Measurements from ENCODE around the gene GABRA4. TPM values are rescaled to one million over a fixed set of nuclear protein-coding genes. Genes with fewer than 3 reads are reported as not detected.
A peak's percentile ranks its signal among the peaks of the same experiment; 100 is the strongest.

The GABRA4 gene
- total RNA-seq, 2 experiments from 2014 or later, result not detected

- ChIA-PET POLR2A (interaction anchor here (1.0 kb wide), 1 partner anchor 36 kb away, joined by 3 read pairs; no protein-coding TSS in a partner anchor), CTCF (ENCODE audit: unreplicated experiment) (no interaction called here)
- no peak overlapping the region for H3K27ac ChIP-seq (ENCODE audit: low read depth, low read length, poor library complexity, severe bottlenecking)
- H4K20me1 ChIP-seq (ENCODE audit: insufficient read depth, low read length), result no peaks in the 10 kb centered on the region
- no peaks in the 10 kb centered on the region for H3K36me3 ChIP-seq (ENCODE audit: insufficient read depth, low read length)
- H3K4me1 ChIP-seq (ENCODE audit: insufficient read depth, low read length, poor library complexity, severe bottlenecking), result no peaks in the 10 kb centered on the region
- no peak for DNase-seq (ENCODE audit: low spot score)
- no peak overlapping the region for H2AFZ ChIP-seq (ENCODE audit: low read length)
- BruUV-seq (replicated peaks), result no TSS peak
- H3K9me2 ChIP-seq (ENCODE audit: insufficient read depth, low read length), result no peaks in the 10 kb centered on the region
- H3K4me2 ChIP-seq (ENCODE audit: low read length), result no peak overlapping the region
- TF ChIP-seq, protein P1, sequence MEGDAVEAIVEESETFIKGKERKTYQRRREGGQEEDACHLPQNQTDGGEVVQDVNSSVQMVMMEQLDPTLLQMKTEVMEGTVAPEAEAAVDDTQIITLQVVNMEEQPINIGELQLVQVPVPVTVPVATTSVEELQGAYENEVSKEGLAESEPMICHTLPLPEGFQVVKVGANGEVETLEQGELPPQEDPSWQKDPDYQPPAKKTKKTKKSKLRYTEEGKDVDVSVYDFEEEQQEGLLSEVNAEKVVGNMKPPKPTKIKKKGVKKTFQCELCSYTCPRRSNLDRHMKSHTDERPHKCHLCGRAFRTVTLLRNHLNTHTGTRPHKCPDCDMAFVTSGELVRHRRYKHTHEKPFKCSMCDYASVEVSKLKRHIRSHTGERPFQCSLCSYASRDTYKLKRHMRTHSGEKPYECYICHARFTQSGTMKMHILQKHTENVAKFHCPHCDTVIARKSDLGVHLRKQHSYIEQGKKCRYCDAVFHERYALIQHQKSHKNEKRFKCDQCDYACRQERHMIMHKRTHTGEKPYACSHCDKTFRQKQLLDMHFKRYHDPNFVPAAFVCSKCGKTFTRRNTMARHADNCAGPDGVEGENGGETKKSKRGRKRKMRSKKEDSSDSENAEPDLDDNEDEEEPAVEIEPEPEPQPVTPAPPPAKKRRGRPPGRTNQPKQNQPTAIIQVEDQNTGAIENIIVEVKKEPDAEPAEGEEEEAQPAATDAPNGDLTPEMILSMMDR (conservative IDR thresholded peaks at IDR 0.05; ENCODE audit: low read length), result no peak
- TF ChIP-seq EZH2phosphoT487 (IDR thresholded peaks at IDR 0.05; ENCODE audit: borderline replicate concordance, low read depth, low read length), result no peak
- no peaks in the 10 kb centered on the region for H3K79me2 ChIP-seq (ENCODE audit: insufficient read depth, low read depth, low read length)
- H3K9me3 ChIP-seq (ENCODE audit: low read length), result no peaks in the 10 kb centered on the region
- no peak overlapping the region for H3K4me3 ChIP-seq (ENCODE audit: low read depth, low read length, poor library complexity, severe bottlenecking)
- intact Hi-C loops (cut with micrococcal nuclease; ENCODE audit: unreplicated experiment), result no loop called here
Observed at GRCh38 chr4:46945062-46945461, 48.3 kb downstream of the GABRA4 start.

DNA sequence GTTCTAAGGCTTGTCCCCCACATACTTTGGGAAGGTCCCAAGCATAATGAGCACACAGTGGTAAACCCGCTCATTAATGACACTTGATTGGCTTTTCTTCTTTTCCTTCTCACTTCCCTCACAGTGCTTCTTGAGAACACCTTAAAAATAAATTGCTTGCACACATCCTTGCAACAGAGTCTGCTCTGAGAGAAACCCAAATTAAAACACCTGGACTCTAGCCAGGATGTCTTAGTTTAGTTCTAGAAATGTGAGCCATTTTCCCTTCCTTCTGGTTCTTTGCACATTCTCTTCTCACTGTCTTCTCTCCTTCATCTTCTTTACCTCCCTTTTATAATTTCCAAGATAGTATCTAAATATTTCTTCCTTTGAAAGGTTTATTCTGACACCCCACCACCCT is 49.0 kb downstream of the GABRA4 start:
- Histone ChIP-seq H3K4me1 (ENCODE audit: insufficient read depth, low read length, poor library complexity, severe bottlenecking) (no peaks in the 10 kb centered on the region), H3K36me3 (ENCODE audit: insufficient read depth, low read length) (no peaks in the 10 kb centered on the region), H3K4me3 (ENCODE audit: low read depth, low read length, poor library complexity, severe bottlenecking) (no peak overlapping the region), H4K20me1 (ENCODE audit: insufficient read depth, low read length) (no peaks in the 10 kb centered on the region), H3K4me2 (ENCODE audit: low read length) (no peak overlapping the region), H3K27ac (ENCODE audit: low read depth, low read length, poor library complexity, severe bottlenecking) (no peak overlapping the region), H2AFZ (ENCODE audit: low read length) (no peak overlapping the region), H3K9me3 (ENCODE audit: low read length) (no peaks in the 10 kb centered on the region), H3K9me2 (ENCODE audit: insufficient read depth, low read length) (no peaks in the 10 kb centered on the region), H3K79me2 (ENCODE audit: insufficient read depth, low read depth, low read length) (no peaks in the 10 kb centered on the region)
- POLR2A ChIA-PET, result no interaction called here
- TF ChIP-seq, protein P1 (conservative IDR thresholded peaks at IDR 0.05; ENCODE audit: low read length), result no peak
- no peak for TF ChIP-seq EZH2phosphoT487 (IDR thresholded peaks at IDR 0.05; ENCODE audit: borderline replicate concordance, low read depth, low read length)
- CTCF ChIA-PET (ENCODE audit: unreplicated experiment), result no interaction called here
- no peak for DNase-seq (ENCODE audit: low spot score)
- BruUV-seq (replicated peaks), result no TSS peak
- intact Hi-C loops (cut with micrococcal nuclease; ENCODE audit: unreplicated experiment), result loop anchor here (5.0 kb wide), 1 partner anchor 438 kb away; no protein-coding TSS in a partner anchor

- Histone ChIP-seq H3K9me2 (ENCODE audit: insufficient read depth, low read length) (no peaks in the 10 kb centered on the region), H3K27ac (ENCODE audit: low read depth, low read length, poor library complexity, severe bottlenecking) (no peak overlapping the region), H3K36me3 (ENCODE audit: insufficient read depth, low read length) (no peaks in the 10 kb centered on the region), H3K4me2 (ENCODE audit: low read length) (no peak overlapping the region), H4K20me1 (ENCODE audit: insufficient read depth, low read length) (no peaks in the 10 kb centered on the region), H3K4me1 (ENCODE audit: insufficient read depth, low read length, poor library complexity, severe bottlenecking) (no peaks in the 10 kb centered on the region), H3K9me3 (ENCODE audit: low read length) (no peaks in the 10 kb centered on the region), H2AFZ (ENCODE audit: low read length) (no peak overlapping the region), H3K79me2 (ENCODE audit: insufficient read depth, low read depth, low read length) (no peaks in the 10 kb centered on the region), H3K4me3 (ENCODE audit: low read depth, low read length, poor library complexity, severe bottlenecking) (no peak overlapping the region)
- intact Hi-C loops (cut with micrococcal nuclease; ENCODE audit: unreplicated experiment), result no loop called here
- BruUV-seq (replicated peaks), result no TSS peak
- TF ChIP-seq, protein P1 (conservative IDR thresholded peaks at IDR 0.05; ENCODE audit: low read length), result peak; percentile 65
- no peak for TF ChIP-seq EZH2phosphoT487 (IDR thresholded peaks at IDR 0.05; ENCODE audit: borderline replicate concordance, low read depth, low read length)
- CTCF ChIA-PET (ENCODE audit: unreplicated experiment), result no interaction called here
- POLR2A ChIA-PET, result no interaction called here
- DNase-seq (ENCODE audit: low spot score), result no peak
Observed at GRCh38 chr4:46937493-46937892, 55.9 kb downstream of the GABRA4 start.

Data from OCI-LY7 (cell line).